ENCODE results near the gene RASAL1.

DNA sequence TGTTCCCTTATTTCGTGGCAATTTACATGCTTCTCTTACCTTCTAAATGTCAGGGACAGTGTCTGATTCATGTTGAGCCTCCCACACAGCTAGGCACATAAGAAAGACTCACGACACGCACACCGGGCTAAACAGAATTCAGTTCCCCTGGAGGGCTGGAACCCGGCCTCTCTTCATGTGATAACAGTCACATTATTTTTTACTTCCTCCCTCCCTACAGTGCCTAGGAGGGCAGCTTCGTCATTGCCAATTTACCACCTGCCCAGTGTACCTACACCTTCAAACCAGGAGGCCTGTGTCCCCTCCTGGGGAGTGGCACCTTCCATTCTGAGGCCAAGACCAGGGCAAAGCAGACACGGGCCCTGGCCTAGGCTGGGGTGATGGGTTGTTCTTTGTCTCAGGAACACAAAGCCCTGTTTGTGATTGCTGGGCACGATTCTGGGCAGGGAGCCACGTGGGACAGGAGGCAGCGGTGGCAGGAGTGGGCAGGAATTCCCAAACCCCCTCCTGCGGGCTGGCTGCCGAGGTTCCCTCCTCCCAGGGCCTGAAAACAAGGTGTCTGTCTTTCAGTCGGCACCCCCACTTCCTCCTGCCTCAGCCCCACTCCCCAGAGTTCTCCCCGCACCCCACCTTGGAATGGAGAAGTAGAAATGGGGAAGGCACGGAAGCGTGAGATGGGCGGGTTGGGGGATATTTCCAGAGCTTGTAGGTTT lies 6.8 kb upstream of the RASAL1 start:
- TF ChIP-seq, protein P1, sequence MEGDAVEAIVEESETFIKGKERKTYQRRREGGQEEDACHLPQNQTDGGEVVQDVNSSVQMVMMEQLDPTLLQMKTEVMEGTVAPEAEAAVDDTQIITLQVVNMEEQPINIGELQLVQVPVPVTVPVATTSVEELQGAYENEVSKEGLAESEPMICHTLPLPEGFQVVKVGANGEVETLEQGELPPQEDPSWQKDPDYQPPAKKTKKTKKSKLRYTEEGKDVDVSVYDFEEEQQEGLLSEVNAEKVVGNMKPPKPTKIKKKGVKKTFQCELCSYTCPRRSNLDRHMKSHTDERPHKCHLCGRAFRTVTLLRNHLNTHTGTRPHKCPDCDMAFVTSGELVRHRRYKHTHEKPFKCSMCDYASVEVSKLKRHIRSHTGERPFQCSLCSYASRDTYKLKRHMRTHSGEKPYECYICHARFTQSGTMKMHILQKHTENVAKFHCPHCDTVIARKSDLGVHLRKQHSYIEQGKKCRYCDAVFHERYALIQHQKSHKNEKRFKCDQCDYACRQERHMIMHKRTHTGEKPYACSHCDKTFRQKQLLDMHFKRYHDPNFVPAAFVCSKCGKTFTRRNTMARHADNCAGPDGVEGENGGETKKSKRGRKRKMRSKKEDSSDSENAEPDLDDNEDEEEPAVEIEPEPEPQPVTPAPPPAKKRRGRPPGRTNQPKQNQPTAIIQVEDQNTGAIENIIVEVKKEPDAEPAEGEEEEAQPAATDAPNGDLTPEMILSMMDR (IDR thresholded peaks at IDR 0.05), result no peak
- TF ChIP-seq EZH2 (IDR thresholded peaks at IDR 0.05) (no peak), EZH2phosphoT487 (IDR thresholded peaks at IDR 0.05) (no peak)
